Measurements from ENCODE around the gene DGKZ.

DNA sequence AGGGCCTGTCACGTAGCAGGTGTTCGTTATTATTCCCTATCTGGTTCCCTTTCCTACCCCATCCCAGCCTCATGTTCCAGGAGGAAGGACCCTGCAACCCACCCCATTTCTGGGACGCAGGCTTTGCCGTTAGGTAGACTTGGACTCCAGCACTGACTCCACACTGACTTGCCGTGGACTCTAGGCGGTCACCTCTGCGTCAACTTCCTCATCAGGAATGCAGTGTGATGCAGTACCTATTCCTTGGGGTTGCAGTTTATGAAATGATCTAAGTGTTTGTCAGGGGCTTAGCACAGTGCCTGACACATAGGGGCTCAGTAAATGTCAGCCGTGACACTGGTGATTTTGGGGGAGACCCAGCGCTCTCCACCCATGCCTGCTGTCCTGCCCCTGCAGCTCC, 16.8 kb downstream of the DGKZ start:
- TF ChIP-seq, protein P1, sequence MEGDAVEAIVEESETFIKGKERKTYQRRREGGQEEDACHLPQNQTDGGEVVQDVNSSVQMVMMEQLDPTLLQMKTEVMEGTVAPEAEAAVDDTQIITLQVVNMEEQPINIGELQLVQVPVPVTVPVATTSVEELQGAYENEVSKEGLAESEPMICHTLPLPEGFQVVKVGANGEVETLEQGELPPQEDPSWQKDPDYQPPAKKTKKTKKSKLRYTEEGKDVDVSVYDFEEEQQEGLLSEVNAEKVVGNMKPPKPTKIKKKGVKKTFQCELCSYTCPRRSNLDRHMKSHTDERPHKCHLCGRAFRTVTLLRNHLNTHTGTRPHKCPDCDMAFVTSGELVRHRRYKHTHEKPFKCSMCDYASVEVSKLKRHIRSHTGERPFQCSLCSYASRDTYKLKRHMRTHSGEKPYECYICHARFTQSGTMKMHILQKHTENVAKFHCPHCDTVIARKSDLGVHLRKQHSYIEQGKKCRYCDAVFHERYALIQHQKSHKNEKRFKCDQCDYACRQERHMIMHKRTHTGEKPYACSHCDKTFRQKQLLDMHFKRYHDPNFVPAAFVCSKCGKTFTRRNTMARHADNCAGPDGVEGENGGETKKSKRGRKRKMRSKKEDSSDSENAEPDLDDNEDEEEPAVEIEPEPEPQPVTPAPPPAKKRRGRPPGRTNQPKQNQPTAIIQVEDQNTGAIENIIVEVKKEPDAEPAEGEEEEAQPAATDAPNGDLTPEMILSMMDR (conservative IDR thresholded peaks at IDR 0.05; ENCODE audit: low read length) = no peak
- TF ChIP-seq EZH2phosphoT487 (IDR thresholded peaks at IDR 0.05; ENCODE audit: borderline replicate concordance) = no peak

All from Loucy (cell line).